ENCODE results near the gene ZNF672.

DNA sequence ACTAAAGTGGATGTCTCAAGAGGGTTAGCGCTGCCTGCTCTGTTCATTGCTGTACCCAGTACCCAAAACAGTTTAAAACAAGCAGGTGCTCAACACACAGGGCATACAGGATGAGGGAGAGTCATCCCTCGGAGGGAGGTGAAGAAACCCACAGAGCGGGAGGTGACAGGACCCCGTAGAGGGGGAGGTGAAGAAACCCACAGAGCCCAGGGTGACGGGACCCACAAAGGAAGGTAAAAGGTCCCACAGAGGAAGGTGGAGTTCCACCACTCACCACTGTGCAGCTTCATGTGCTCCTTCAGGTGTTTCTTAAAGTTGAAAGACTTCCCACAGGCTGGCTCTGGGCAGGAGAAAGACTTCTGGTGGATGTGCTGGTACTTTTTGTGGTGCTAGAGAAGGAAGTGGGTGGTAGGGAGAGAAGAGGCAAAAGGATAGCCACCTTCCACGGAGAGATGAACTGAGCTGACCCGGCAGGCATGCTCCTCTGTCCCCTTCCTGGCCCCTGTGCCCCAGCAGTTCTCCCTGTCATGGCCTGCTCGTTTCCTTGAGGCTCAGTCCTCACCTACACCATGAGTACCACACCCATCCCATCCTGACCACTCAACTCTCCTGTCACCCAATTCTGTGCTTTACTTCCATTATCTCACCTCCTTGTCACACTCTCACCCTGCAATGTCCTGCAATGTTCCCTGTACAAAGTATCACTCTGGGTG, 15.8 kb downstream of the ZNF672 start:
- TF ChIP-seq, protein P1, sequence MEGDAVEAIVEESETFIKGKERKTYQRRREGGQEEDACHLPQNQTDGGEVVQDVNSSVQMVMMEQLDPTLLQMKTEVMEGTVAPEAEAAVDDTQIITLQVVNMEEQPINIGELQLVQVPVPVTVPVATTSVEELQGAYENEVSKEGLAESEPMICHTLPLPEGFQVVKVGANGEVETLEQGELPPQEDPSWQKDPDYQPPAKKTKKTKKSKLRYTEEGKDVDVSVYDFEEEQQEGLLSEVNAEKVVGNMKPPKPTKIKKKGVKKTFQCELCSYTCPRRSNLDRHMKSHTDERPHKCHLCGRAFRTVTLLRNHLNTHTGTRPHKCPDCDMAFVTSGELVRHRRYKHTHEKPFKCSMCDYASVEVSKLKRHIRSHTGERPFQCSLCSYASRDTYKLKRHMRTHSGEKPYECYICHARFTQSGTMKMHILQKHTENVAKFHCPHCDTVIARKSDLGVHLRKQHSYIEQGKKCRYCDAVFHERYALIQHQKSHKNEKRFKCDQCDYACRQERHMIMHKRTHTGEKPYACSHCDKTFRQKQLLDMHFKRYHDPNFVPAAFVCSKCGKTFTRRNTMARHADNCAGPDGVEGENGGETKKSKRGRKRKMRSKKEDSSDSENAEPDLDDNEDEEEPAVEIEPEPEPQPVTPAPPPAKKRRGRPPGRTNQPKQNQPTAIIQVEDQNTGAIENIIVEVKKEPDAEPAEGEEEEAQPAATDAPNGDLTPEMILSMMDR (IDR thresholded peaks at IDR 0.05 in 2 of 3, conservative IDR thresholded peaks at IDR 0.05 in 1 of 3; ENCODE audit: borderline replicate concordance in 1 of 3, insufficient read depth in 1 of 3, low read depth in 2 of 3, low read length in 2 of 3): no peak
- TF ChIP-seq ELF1 (IDR thresholded peaks at IDR 0.05; ENCODE audit: borderline replicate concordance, low read depth) (no peak), EZH2 (IDR thresholded peaks at IDR 0.05) (no peak), ZNF274 (IDR thresholded peaks at IDR 0.05; ENCODE audit: low read depth, low read length) (no peak)
- TF ChIP-seq, protein P2, sequence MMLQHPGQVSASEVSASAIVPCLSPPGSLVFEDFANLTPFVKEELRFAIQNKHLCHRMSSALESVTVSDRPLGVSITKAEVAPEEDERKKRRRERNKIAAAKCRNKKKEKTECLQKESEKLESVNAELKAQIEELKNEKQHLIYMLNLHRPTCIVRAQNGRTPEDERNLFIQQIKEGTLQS (IDR thresholded peaks at IDR 0.05): no peak
